ENCODE measurements around the gene ARF5. TPM values are rescaled to one million over a fixed set of nuclear protein-coding genes. Genes with fewer than 3 reads are reported as not detected.

The ARF5 gene
- polyA plus RNA-seq, 4 donors = 205 to 249 (median 223) TPM

DNA sequence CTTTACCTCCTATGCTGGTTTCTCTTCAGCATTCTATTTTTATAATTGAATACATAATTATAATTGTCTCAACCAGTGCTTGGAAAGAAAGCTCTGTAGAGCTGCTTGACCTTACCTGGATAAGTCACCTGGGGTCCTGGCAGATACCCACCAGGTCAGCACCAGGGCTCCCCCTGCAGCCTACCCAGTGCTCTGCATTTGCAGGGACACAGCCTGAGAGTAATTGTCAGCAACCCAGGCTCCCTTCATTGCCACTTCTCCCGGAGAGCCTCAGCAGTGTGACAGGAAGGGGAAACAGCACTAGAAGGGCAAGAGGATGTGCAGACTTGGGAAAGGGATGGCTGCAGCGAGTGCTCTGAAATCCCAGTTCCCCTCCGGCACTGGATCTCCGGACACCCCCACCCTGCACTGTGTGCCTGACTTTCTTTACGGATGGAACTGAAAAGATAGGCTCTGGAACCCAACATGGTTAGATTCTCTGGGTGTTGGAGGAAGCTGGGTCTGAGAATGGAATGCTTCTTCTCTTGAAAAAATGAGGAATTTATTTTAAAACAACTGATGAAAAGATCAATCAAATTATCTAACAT is 41.1 kb downstream of the ARF5 start:
- Histone ChIP-seq H3K27me3 (ENCODE audit: control insufficient read depth in 3 of 3, insufficient read depth in 3 of 3, low read length in 3 of 3) (no peaks in the 10 kb centered on the region), H3K4me3 (ENCODE audit: low read depth in 1 of 3, low read length in 3 of 3) (no peak overlapping the region), H3K4me1 (ENCODE audit: control insufficient read depth in 3 of 3, insufficient read depth in 2 of 3, low read depth in 1 of 3, low read length in 2 of 3) (no peaks in the 10 kb centered on the region), H3K36me3 (ENCODE audit: control insufficient read depth in 3 of 3, insufficient read depth in 2 of 3, low read depth in 1 of 3, low read length in 3 of 3) (no peaks in the 10 kb centered on the region), H3K9me3 (ENCODE audit: control insufficient read depth in 2 of 2, insufficient read depth in 1 of 2, low read depth in 1 of 2, low read length in 1 of 2) (no peaks in the 10 kb centered on the region), H3K27ac (ENCODE audit: low read depth in 1 of 3, low read length in 2 of 3) (no peak overlapping the region)
- no peak for FAIRE-seq
- DNase-seq = peak; percentile 35 to 46
- WGBS, 3 donors = 5 to 19% (median 16%) methylated on average over 5 of the region's 5 CpGs

DNA sequence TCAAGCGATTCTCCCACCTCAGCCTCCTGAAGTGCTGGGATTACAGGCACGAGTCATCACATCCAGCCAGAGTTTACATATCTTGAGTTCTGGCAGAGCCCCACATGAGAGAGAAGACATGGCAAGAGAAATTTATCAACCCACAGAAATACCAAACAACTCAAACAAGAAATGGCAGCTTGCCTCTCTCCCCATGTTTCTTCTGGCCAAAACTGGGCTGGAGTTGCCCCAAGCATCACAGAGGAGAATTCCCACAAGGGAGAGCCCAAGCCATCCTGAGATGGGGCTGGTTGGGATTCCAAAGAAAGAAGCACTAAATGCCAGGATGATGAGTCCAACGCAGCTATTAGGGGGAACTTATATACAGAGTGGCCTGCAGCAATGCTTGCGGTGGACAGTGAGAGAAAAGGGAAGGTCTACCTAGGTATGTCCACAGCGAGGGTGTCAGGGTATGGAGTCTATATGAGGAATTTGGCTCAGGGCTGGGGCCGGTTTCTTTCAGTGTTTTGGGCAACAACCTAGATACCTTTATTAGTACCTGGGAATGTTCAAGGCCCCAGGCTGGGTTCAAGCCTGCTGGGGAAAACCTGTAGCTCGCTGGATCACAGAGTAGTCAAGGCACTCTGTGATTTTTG is 44.2 kb downstream of the ARF5 start:
- Histone ChIP-seq H3K4me1 (ENCODE audit: control insufficient read depth in 3 of 3, insufficient read depth in 2 of 3, low read depth in 1 of 3, low read length in 2 of 3) (no peaks in the 10 kb centered on the region), H3K36me3 (ENCODE audit: control insufficient read depth in 3 of 3, insufficient read depth in 2 of 3, low read depth in 1 of 3, low read length in 3 of 3) (no peaks in the 10 kb centered on the region), H3K27ac (ENCODE audit: low read depth in 1 of 3, low read length in 2 of 3) (no peak overlapping the region), H3K9me3 (ENCODE audit: control insufficient read depth in 2 of 2, insufficient read depth in 1 of 2, low read depth in 1 of 2, low read length in 1 of 2) (no peaks in the 10 kb centered on the region), H3K4me3 (ENCODE audit: low read depth in 1 of 3, low read length in 3 of 3) (no peak overlapping the region), H3K27me3 (ENCODE audit: control insufficient read depth in 3 of 3, insufficient read depth in 3 of 3, low read length in 3 of 3) (no peaks in the 10 kb centered on the region)
- WGBS, 3 donors = 78 to 88% (median 84%) methylated on average over 7 of the region's 7 CpGs
- DNase-seq (no peak), FAIRE-seq (no peak)

DNA sequence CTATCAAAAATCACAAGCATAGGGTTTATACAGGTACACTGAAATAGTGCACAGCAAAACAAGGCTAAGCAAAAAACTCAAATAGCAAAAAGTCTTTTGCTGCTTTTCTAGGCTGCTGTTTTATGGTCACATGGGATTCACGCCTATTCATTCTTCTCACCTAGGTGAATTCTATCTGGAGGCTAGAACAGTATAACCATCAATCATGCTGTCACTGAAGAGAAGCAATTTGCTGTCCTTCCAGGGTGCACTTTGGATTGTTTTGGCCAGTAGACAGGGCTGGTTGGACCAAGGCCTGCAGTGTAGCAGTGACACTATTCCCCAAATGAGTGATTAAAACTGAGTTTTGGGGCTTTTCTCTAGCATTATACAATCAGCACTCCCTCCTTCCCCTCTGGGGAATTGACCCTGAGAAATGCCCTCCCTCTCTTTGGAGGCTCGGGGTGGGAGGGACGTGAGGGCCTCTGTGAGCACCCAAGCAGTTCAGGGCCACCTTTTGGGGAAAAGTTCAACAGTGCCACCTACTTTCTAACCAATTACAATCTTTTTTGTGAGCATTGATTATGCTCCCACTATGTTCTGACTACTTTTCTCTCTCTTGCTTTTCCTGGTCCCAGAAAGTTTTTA is 47.6 kb downstream of the ARF5 start:
- Histone ChIP-seq H3K4me3 (ENCODE audit: low read depth in 1 of 3, low read length in 3 of 3) (no peak overlapping the region), H3K36me3 (ENCODE audit: control insufficient read depth in 3 of 3, insufficient read depth in 2 of 3, low read depth in 1 of 3, low read length in 3 of 3) (no peaks in the 10 kb centered on the region), H3K9me3 (ENCODE audit: control insufficient read depth in 2 of 2, insufficient read depth in 1 of 2, low read depth in 1 of 2, low read length in 1 of 2) (no peaks in the 10 kb centered on the region), H3K27ac (ENCODE audit: low read depth in 1 of 3, low read length in 2 of 3) (no peak overlapping the region), H3K27me3 (ENCODE audit: control insufficient read depth in 3 of 3, insufficient read depth in 3 of 3, low read length in 3 of 3) (no peaks in the 10 kb centered on the region), H3K4me1 (ENCODE audit: control insufficient read depth in 3 of 3, insufficient read depth in 2 of 3, low read depth in 1 of 3, low read length in 2 of 3) (no peaks in the 10 kb centered on the region)
- FAIRE-seq (no peak), DNase-seq (peak in 1 of 2 donors; percentile 17)
- WGBS, 3 donors = 20 to 49% (median 29%) methylated on average over 3 of the region's 3 CpGs

DNA sequence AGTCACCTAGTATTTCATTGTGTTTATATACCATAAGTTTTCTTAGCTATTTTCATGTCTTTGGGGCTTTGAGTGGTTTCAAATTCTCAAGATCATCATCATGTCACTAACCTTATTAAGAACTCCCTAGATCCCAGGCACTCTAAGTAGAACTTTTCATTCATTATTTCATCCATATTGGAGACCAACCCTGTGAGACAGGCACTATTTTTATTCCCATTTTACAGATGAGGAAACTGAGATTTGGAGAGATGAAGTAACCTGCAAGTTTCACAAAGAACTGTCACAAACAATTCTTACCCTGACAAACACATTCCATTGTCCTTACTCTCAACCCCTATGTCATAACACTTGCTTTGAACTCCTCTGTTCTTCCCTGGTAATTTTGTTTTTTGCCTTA is 50.0 kb downstream of the ARF5 start:
- H3K36me3 ChIP-seq (ENCODE audit: control insufficient read depth in 3 of 3, insufficient read depth in 2 of 3, low read depth in 1 of 3, low read length in 3 of 3) = no peaks in the 10 kb centered on the region
- H3K9me3 ChIP-seq (ENCODE audit: control insufficient read depth in 2 of 2, insufficient read depth in 1 of 2, low read depth in 1 of 2, low read length in 1 of 2) = no peaks in the 10 kb centered on the region
- no peak for FAIRE-seq
- no peaks in the 10 kb centered on the region for H3K27me3 ChIP-seq (ENCODE audit: control insufficient read depth in 3 of 3, insufficient read depth in 3 of 3, low read length in 3 of 3)
- no peak overlapping the region for H3K27ac ChIP-seq (ENCODE audit: low read depth in 1 of 3, low read length in 2 of 3)
- H3K4me3 ChIP-seq (ENCODE audit: low read depth in 1 of 3, low read length in 3 of 3) = no peak overlapping the region
- no peak for DNase-seq
- H3K4me1 ChIP-seq (ENCODE audit: control insufficient read depth in 3 of 3, insufficient read depth in 2 of 3, low read depth in 1 of 3, low read length in 2 of 3) = no peaks in the 10 kb centered on the region

Other genes starting within 250 kb of the ARF5 start
- gene ZNF800, start 195.7 kb upstream of the ARF5 start, polyA plus RNA-seq = 10 to 100 TPM in 1 of 4 donors, 1 to 10 TPM in 3; 6.2 to 21.2 (median 7.4) TPM
- gene GCC1, start 2.8 kb upstream of the ARF5 start, polyA plus RNA-seq = 10 to 100 TPM in 1 of 4 donors, 1 to 10 TPM in 3; 7.0 to 14.3 (median 9.7) TPM
- gene FSCN3, start 5.3 kb downstream of the ARF5 start, polyA plus RNA-seq = under 1 TPM in 2 of 4 donors, not detected in 2; 0.09 to 0.44 TPM
- gene PAX4, start 29.7 kb downstream of the ARF5 start, polyA plus RNA-seq = 1 to 10 TPM in 1 of 4 donors, under 1 TPM in 2, not detected in 1; 0.31 to 4.9 (median 0.81) TPM
- 100 to 1,000 TPM in 2 of 4 donors, 10 to 100 TPM in 2; 47.2 to 148 (median 92.2) TPM for gene SND1, start 63.8 kb downstream of the ARF5 start, polyA plus RNA-seq

Measured in small intestine (tissue), 7 donors.